ENCODE data around the gene HRK. TPM values are rescaled to one million over a fixed set of nuclear protein-coding genes. Genes with fewer than 3 reads are reported as not detected.
A peak's percentile ranks its signal among the peaks of the same experiment; 100 is the strongest.

HRK gene
- total RNA-seq, 1 experiment from 2014 or later, result 2.6 TPM

DNA sequence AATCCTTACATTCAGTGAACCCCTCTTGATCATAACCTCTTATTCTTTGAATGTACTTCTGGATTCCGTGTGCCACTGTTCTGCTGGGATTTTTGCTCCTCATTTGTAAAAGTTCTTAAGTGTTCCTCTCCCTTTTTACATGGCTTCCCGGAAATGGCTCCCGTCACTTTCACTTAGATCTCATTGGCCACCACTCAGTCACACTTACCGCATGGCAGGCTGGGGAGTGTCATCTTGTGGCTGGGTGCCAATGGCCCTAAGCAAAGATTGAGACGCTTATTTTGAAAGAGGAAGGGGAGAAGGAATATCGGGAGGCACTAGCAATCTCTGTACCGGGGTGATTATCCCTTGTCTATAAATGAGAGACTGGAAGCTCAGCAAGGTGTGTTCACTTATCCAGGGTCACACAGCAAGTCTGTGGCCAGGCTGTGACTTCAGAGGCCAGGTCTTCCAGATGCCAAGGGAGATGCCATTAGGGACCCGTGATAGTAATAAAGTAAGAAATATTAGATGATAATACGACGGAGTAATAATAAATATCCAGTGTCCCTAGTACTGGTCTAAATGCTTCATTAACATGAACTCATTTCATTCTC lies 74.3 kb downstream of the HRK start:
- Histone ChIP-seq H3K14ac (ENCODE audit: insufficient read depth, low read length) (no peak overlapping the region), H3K18ac (ENCODE audit: insufficient read length, low read depth, low read length) (no peak overlapping the region), H3K4ac (ENCODE audit: low read depth, low read length) (no peak overlapping the region), H3K56ac (ENCODE audit: insufficient read length, low read depth, low read length) (no peak overlapping the region), H3K79me1 (ENCODE audit: insufficient read depth, low read depth, low read length, poor library complexity, severe bottlenecking) (no peaks in the 10 kb centered on the region), H4K8ac (replicated peaks; ENCODE audit: insufficient read length, low read depth, low read length) (no peak overlapping the region), H2BK12ac (ENCODE audit: insufficient read length, low read depth, low read length) (no peak overlapping the region), H3K27me3 (ENCODE audit: insufficient read depth, low read length) (no peaks in the 10 kb centered on the region), H4K20me1 (ENCODE audit: control insufficient read depth, insufficient read depth, insufficient read length) (no peaks in the 10 kb centered on the region), H3K4me1 (ENCODE audit: insufficient read depth, low read length) (no peaks in the 10 kb centered on the region), H2BK15ac (ENCODE audit: low read depth, low read length) (no peak overlapping the region), H3K23me2 (ENCODE audit: insufficient read length, low read depth, low read length, poor library complexity, severe bottlenecking) (no peaks in the 10 kb centered on the region), H2BK120ac (ENCODE audit: low read depth, low read length, poor library complexity, severe bottlenecking) (no peak overlapping the region), H3K23ac (ENCODE audit: insufficient read length, low read depth, low read length) (no peak overlapping the region), H3K9ac (ENCODE audit: extremely low read depth, insufficient read length, low read length) (no peak overlapping the region), H2BK5ac (ENCODE audit: insufficient read length, low read length) (no peak overlapping the region), H2AK5ac (ENCODE audit: insufficient read length, low read length) (no peak overlapping the region), H3K79me2 (ENCODE audit: insufficient read depth, low read length) (no peaks in the 10 kb centered on the region), H2AFZ (ENCODE audit: low read length) (no peak overlapping the region), H3K4me2 (ENCODE audit: insufficient read depth, insufficient read length, low read length) (no peak overlapping the region), H3K9me3 (ENCODE audit: control insufficient read depth, low read depth, low read length) (no peaks in the 10 kb centered on the region), H4K5ac (ENCODE audit: insufficient read length, low read depth, low read length) (no peak overlapping the region), H4K91ac (ENCODE audit: insufficient read length, low read depth, low read length) (no peak overlapping the region), H2BK20ac (ENCODE audit: low read depth, low read length, poor library complexity, severe bottlenecking) (no peak overlapping the region), H3K27ac (ENCODE audit: insufficient read length, low read depth, low read length) (no peak overlapping the region), H3T11ph (ENCODE audit: low read length) (no peak overlapping the region)
- H3K4me3 Mint-ChIP-seq, result no peak overlapping the region
- H3K9me3 Mint-ChIP-seq, result no peaks in the 10 kb centered on the region
- WGBS (ENCODE audit: extremely low coverage, insufficient read length, low lambda C conversion rate), result no CpG with 5 or more reads among the region's 10 CpGs
- no peaks in the 10 kb centered on the region for H3K27me3 Mint-ChIP-seq (ENCODE audit: low read depth)
- H3K27ac Mint-ChIP-seq, result peak overlapping the region in 1 of 3 experiments; percentile 71; a peak in 2 of 7 replicates
- TF ChIP-seq, protein P1, sequence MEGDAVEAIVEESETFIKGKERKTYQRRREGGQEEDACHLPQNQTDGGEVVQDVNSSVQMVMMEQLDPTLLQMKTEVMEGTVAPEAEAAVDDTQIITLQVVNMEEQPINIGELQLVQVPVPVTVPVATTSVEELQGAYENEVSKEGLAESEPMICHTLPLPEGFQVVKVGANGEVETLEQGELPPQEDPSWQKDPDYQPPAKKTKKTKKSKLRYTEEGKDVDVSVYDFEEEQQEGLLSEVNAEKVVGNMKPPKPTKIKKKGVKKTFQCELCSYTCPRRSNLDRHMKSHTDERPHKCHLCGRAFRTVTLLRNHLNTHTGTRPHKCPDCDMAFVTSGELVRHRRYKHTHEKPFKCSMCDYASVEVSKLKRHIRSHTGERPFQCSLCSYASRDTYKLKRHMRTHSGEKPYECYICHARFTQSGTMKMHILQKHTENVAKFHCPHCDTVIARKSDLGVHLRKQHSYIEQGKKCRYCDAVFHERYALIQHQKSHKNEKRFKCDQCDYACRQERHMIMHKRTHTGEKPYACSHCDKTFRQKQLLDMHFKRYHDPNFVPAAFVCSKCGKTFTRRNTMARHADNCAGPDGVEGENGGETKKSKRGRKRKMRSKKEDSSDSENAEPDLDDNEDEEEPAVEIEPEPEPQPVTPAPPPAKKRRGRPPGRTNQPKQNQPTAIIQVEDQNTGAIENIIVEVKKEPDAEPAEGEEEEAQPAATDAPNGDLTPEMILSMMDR (conservative IDR thresholded peaks at IDR 0.05), result no peak
- H3K4me1 Mint-ChIP-seq, result no peaks in the 10 kb centered on the region
- peaks cover 4 to 8% (median 5%) of the 10 kb centered on the region in 3 experiments; a peak in 4 of 7 replicates for H3K36me3 Mint-ChIP-seq (ENCODE audit: insufficient read depth in 1 of 3, low read depth in 3 of 3)
- no peak for DNase-seq

Other genes starting within 250 kb of the HRK start
- gene SPRING1, start 143.4 kb downstream of the HRK start, total RNA-seq (2021), result 44.2 and 47.0 TPM in 2 replicates
- 29.5 and 30.3 TPM in 2 replicates for gene RNFT2, start 143.1 kb downstream of the HRK start, total RNA-seq (2021)
- gene FBXW8, start 29.5 kb upstream of the HRK start, total RNA-seq (2021), result 14.9 and 15.3 TPM in 2 replicates
- gene TESC, start 218.0 kb upstream of the HRK start, total RNA-seq (2021), result 5.4 and 5.8 TPM in 2 replicates